IPS DF 4.7 (cell line): ENCODE data around the gene UNC93A.
"Not testable (repeated sequence)": the region's sequence is repeated elsewhere in the genome, so short reads cannot be mapped to it uniquely, and the experiment has no call there.

Experiments used
- DNase-seq: peaks from one replicate; pipeline ENCODE4 v3.0.0-alpha.2; 2013; ENCODE audit warnings: low spot score; ENCODE audit errors: extremely low read depth

Gene UNC93A

DNA sequence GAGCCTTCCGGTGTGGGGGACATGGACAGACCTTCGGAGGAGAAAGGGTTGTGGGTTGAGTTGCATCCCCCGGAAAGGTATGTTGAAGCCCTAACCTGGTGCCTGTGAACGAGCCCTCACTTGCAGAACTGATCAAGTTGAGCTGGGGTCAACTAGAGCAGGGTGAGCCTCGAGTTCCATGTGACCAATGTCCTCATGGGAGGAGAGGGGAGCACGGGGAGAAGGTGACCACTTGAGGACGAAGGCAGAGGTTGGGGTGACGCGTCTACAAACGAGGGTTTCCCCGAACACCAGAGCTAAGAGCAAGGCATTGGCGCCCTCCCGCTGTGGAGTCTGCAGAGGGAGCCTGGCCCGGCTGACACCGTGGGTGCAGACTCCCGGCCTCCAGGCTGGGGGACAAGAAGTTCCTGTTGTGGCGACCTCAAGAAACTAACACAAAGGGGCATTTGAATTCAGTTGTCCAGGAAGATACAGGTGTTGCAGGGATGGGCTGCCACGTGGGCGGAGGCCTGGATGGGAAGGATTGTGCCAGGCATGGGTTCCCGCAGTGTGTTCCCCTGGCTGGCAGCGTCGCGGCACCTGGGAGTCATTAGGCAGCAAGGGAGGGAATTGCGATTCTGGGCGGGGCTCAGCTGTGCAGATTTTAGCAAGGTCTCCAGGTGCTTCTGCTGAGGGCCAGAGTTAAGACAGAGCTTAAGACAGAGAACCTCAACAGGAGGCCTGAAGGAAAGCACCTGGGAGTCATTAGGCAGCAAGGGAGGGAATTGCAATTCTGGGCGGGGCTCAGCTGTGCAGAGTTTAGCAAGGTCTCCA, 20.4 kb upstream of the UNC93A start:
- DNase-seq: no peak

DNA sequence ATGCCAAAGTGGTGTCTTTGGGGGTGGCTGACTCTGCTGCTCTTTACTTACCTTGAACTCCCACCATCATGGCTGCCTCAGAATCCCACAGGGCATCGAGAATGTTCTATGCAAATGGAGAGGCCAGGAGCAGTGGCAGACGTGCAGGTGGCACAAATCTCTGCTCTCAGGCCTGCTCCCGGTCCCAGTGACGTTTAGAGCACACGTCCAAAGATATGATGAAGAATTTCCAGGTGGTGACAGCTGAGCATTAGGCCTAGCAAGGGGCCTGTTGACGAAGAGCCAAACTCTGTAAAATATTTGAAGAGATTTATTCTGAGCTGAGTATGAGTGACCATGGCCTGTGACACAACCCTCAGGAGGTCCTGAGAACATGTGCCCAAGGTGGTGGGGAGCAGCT, 19.0 kb upstream of the UNC93A start:
- no peak for DNase-seq

DNA sequence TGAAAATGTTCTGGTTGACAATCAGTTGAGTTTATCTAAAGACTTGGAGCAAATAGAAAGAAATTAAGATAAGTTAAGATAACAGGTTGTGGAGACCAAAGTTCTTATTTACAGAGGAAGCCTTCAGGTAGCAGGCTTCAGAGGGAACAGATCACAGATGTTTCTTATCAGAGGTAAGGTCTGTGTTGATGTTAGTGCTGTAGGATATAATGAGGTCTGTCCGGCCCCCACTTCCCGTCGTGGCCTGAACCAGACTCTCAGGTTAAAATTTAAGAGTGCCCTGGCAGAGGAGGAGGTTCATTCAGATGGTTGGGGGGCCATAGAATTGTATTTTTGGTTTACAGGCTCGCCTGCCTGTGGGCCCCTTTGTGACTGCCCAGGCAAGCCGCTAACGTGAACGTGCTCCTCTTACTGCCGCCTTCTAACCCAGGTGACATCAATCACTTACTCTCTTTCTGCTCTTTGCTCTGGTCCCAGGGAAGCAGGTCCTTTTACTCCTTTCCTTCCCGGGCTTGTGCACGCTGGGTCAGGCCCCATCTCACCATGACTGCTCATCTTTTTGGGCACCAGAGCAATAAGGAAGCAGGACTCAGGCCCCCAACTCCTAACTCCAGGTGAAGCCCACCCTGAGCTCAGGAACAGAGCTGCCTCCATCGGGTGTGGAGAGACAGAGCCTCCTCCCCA, 18.3 kb upstream of the UNC93A start:
- no peak for DNase-seq

DNA sequence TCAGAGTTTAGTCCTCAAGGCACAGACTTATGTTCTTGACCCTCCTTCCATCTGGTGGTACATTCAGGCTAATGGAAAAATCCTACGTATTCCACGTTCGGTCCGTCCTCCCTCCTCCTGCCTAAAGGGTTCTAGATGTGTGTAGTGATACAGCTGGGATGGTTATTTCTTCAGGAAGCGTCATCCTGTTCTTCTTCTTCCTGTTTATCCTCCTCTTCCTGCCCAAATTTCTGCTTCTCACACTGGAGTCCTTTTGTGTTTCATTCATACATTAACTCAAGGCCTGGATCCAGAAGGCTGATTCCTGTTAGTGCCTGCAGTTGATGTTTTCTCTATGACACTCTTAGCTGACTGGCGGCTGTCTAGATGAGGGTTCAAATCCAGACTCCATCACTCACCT, 16.8 kb upstream of the UNC93A start:
- DNase-seq: no peak

DNA sequence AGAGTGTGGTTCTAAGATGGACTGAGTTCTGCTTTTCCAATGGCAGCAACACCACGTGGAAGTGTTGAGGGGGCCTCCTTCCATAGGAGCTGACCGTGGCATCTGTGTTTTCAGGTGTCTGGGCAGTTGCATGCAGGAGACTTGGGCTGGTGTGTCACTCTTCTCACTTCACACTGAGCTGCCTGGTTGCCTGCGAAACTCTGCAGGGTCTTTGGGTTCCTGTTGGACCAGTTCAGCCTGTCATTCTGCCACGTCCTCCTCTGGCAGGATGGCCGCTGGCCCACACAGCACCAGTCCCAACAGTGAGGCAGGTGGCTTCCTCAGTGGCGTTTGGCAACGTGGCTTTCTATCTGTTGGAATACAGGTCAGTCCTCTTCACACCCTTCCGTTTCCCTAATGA, 16.1 kb upstream of the UNC93A start:
- DNase-seq: no peak

DNA sequence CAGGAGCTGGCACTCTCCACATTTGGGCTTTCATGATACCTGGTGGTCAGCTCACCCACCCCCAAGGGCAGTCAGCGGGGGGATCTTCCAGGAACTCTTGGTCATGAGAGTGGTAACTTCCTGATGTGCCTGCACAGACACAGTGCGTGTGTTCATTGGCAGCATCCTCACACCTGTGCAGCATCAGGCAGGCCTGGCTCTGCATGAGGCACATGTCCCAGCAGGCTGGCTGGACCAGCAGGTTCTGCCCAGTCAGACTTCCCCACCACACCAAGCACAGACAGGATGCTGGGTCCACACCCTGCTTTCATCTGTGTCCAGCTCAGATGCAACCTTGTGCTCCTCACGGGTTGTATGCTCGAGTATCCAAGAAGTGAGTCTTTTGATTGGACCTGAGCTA, 15.7 kb upstream of the UNC93A start:
- no peak for DNase-seq

DNA sequence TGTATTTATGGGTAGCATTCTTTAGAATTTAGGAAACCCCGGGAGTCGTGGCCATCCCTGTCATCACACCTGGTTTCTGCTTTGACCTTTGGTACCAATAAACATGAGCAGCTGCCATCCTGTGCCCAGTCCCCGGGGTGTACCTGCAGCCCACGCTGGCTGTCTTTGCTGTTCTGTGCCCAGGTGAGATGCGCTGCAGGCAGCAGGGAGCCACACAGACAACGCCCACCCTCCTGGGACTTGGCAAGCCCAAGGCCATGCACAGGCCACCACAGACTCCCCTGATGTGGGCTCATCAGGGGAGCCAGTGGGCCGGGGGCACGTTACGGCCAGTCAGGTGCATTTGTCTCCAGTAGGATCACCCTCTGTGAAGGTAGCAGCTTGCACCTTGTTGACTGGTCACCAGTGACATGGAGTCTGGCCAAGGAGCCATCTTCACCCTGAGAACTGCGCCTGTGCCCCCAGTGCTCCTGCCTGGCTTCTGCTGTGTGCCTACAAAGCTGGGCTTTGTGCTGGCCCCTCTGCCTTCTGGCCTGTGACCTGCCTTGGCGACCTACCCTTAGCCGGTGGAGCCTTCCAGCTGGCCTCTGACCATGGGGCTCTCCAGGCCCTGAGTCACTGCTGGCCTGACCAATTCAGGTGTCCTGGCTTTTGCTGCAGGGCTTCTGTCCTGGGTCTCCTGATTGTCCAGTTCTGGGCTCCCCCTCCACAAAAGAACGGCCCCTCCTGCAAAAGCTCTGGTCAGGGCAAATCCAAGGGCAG, 14.2 kb upstream of the UNC93A start:
- DNase-seq: no peak

DNA sequence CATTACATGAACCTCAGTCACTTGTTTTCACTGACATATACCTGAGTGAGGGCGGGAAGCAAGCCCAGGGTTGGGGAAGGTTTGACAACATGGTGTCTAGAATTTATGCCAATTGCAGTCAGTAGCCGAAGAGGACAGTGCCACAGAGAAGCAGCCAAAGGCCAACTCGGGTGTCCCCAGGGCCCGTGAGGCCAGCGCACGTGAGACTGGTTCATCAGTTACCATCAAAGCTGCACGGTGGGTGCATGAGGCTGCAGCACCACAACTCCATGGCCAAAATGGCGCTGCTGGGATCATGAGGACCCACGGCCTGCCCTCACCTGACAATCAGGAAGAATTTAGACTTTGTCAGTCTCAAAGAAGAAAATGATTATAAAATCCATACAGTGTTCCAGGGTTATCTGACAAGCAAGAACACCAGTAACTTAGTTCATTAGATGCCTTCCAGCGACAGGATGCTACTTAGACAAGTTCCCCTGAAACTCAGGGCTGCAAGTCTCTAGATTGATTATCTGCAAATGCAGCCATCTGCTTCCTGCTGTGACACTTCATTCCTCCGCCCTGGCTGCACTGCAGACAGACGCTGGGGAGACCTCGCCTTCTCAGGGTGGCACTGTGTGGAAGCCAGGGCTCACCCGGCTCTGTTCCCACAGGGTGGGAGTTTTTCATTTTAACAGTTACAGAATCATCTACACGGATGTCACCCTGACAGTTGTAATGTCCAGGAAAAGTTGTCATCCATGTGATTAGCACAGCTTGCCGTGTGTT, 12.8 kb upstream of the UNC93A start:
- not testable (repeated sequence) for DNase-seq

DNA sequence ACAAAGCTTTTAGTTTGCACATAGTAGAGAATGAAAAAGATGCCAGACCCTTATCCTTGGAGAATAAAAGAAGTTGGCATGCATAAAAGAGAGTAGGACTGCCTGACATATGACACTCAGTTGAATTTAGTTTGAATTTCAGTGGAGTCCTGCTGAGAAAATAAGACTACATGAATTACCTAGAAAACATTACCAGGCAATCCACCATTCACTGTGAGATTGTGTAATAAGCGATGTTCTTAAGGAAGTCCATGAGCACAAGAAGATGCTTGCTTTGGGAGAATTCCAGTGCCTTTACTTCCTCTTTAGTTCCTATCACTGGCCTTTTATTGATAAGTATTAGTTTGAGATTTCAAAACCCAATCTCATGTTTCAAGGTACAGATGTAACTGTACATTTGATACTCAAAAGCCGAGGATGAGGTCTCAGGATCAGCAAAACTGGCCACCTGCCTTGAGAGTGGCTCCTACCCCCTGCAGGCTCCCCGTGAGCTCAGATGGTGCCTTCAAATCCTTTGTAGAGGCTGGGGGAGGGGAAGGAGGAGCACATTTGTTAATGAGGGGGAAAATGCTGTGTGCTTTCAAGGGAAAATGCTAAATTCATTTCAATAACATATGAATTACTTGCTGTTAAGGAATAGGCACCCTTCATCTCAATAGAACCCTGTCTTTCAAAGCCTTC, 11.2 kb upstream of the UNC93A start:
- DNase-seq: no peak

DNA sequence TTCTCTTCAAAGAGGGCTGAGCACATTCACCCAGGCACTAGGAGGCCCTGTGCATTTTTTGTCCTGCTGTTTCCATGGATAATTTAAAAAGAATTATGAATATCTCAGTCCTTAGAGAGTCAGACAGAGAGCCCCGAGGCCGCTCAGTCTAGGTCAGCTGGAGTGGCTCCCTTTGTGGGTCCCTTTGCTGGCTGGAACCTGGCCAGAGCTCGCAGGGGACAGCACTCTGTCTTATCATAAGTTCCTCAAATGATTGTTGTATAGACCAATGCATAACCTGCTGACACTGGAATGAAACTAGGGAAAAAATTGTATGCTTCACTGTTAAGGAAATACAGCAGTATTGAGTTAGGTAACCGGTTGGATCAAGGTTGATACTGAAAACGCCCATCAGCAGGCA, 10.6 kb upstream of the UNC93A start:
- DNase-seq: not testable (repeated sequence)

DNA sequence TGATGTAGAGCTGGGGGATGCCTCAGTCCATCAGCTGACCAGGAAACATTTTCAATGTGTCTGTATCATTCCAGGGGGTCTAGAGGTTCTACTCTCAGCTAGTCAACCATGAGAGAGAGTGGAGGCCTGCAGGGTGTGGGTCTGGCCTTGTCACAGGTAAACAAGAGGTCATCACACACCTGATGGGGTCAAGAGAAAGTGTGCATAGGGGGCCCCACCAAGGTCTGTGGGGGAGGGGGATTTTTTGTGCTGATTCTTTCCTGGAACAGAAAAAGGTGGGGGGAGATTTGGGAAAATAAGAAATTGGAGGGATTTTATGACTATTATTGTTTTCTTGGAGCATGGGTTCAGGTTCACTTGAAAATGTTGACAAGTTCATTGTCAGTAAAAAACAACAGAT, 8.9 kb upstream of the UNC93A start:
- no peak for DNase-seq

DNA sequence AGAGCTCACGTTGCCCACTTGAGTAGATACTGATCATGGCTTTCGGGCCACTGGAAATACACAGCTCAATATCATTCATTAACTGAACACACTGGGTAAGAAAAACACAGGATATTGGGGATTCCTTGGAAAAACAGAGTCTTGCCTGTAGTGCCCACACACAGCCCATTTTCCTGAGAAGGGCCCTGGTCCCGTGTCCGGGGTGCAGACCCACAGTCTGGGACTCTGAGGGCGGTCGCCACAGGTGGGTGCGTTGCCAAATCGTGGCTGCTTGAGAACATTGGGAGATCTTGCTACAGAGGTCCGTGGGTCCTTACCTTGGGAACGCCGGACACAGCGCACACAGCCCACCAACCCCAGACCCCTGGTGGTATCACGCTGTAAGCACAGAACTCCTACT, 6.5 kb upstream of the UNC93A start:
- not testable (repeated sequence) for DNase-seq

DNA sequence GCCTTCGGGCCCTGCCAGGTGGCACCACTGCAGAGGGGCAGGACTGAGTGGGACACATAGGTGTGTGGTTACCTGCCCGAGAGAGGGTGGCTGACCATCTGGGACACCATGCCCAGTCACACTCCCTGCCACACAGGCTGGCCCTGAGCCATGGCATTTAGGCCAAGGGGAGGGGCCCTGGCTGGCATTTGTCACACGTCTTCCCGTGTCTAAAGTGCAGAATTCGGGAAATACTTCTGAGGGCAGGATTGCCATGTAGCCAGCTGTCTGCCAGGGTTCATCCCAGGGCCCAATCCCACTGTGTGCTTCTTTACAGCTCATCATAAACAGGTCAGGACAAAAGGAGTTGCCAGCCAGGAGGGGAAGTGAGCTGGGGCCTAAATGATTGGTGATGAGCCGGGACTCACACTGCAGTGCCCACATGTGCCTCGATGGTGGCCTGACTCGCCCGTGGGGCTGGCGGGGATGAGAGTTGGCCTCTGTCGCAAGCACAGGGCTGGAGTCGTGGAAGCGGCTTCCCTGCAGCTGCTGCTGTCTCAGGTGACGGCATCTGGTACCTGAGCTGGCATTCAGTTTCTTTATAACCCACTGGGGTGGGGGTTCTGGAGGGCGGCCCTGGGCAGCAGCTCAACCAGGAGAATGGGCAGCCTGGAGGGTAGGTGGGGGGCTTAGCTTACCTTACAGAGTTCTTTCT, 5.9 kb upstream of the UNC93A start:
- DNase-seq: no peak

DNA sequence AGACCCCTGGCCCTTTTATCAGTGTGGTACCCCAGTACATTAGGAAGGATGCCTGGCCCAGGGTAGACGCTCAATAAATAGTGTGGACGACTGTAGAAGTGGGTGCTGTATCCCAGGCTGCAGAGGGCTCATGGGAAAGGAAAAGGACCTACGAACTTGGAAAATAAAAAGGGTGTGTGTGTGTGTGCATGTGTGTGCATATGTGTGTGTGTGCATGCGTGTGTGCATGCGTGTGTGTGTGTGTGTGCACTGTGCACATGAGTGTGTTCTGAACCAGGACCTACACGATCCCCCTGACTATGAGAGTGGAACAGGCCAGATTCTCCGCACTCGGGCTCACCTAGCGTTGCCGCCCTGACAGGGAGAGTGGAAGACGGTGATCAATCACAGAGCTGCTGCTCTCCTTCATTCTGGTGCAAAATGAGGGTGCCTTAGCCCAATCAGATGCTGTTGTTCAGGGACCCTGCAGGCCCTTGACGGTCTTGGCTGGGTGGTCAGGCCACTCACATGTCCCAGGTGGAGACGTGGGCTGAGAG, 3.5 kb upstream of the UNC93A start:
- no peak for DNase-seq

DNA sequence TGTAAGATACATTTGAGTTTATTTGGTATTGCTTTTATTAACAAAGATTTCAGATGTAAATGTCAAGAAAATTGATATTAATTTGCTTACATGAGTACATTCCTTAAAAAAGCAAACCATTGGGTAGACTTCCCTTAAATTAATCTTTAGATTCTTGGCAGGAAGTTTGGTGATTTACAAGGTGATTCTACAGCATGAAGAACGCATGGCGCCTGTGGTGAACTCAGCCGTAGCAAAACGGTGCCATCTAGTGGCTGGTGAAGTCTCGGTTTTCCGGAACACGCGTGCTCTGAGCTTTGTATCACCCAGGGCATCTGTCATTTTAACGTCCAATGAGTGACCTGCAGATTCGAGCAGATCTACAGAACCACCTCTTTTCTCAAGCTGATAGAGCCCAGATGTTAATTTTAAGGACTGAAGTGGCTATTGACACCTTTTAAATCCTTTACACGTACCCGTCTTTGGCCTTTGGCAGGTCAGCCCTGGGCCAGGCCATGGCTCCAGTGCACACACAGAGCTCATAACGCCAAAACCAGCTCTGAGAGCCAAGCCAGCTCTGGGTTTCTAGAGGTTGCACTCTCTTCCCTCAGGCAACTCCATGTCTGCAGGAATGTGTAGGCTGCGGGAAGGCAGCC, 2.4 kb upstream of the UNC93A start:
- DNase-seq: not testable (repeated sequence)

DNA sequence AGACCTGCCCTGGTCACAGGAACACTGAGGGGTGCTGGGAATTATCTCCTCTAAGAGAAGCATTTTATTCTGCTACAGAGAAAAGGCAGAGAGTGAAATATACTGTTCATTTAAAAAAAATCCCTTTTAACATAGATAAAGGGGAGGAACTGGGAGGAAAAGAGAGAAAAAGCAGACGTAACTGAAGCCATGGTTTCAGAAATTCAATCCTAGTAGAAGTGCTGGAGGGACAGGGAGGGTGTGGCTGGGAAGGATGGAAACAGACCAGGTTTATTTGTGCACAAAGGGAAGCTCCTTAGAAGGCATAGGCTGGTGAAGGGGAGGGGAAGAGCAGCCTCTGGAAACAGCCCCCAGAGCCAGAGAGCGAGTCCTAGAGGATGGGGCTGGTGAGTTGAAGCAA, 1.8 kb upstream of the UNC93A start:
- DNase-seq: not testable (repeated sequence)

DNA sequence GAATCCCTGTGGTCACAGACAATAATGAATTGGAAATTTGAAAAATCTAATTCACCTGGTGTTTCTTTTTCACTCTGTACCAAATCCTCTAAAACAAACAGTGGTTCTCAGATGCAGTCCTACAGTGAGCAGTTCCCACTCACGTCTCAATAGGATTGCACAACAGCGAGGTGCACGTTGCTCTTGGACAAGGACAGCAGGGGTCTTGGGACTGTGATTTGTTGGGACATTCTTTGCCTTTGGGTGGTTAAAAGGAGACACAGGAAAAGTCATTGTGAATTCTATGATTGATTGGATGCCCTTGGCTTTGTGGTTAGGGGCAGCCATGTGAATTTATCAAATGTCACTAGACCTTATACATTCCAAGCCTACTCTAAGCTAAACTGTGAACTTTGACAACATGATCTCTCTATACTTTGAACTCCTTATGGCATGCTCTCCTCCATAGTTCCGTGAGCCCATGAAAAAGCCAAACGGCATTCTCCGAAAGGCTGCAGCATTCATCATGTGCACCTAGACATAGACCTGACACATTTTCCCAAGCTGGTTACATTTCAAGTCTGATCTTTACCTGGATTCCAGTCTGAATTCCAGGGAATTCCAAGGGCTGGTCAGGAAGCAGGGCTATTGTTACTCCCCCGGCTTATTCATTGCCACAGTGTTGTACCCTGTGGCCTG, 647 bp downstream of the UNC93A start:
- no peak for DNase-seq

DNA sequence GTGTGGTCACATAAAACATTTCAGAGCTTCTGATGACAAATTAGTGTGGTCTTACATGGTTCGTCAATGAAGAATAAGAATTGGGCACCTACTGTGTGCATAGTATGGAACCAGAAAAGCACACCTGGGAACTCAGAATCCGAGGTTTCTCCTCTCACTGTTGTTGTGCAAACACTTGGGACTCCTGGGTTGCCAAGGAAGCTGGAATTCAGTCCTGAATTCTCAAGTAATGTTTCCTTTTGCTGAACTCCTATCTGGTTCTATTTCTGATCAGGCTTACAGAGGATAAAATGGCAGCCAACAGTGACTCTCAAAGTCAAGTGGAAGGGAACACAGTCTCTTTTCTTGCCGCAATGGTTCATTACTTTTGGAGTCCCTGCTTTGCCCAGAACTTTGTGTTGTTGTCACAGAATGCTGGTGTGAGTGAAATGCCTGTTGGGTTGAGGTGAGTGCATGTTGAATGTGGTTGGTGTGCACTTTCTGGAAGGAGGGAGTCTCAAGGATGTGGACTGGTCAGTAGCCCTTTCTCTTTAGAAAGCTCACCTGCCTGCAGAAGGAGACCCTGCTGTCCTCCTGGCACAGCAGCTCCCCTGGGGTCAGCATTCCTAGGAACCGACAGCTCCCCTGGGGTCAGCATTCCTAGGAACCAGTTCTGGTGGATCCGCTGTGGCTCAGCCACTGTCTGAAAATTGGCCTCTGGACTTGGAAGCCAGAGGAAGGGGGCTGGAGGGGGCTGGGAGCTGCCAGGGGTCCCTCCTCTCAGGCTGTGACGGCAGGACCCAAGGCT, 1.4 kb downstream of the UNC93A start:
- no peak for DNase-seq
